Ovary (tissue), 9 donors: ENCODE results near the gene EPAS1. TPM values are rescaled to one million over a fixed set of nuclear protein-coding genes. Genes with fewer than 3 reads are reported as not detected.

Source experiments
- DNase-seq, 5 donors: peaks; one replicate each; pipeline ENCODE4 v3.0.0-alpha.2; 2019 to 2020
- H3K27ac ChIP-seq, 2 donors: fragments of 200-600 bp; one replicate each; pipeline versions ENCODE4 v1.5.1 to v1.8.0; 2019 to 2022
- H3K27me3 ChIP-seq: fragments of 200-600 bp; one replicate; pipeline ENCODE4 v1.8.0; 2022
- H3K36me3 ChIP-seq: fragments of 200-600 bp; sonication (generic); one replicate; pipeline ENCODE4 v1.5.1; 2019
- H3K4me1 ChIP-seq: one replicate; pipeline ENCODE4 v1.8.1; 2013; ENCODE audit warnings: mild to moderate bottlenecking, moderate library complexity; ENCODE audit not compliant: insufficient read depth
- H3K4me3 ChIP-seq: fragments of 200-600 bp; sonication (generic); one replicate; pipeline ENCODE4 v1.5.1; 2017
- H3K9me3 ChIP-seq, 2 donors: fragments of 200-600 bp in 1 of 2; sonication (generic) in 1 of 2; one replicate each; pipeline versions ENCODE4 v1.5.1 to v1.8.1; 2013 to 2019; ENCODE audit warnings: mild to moderate bottlenecking in 1 of 2, moderate library complexity in 1 of 2
- EP300 ChIP-seq: sonication (generic); formaldehyde crosslinking; IDR thresholded peaks from one replicate; pipeline ENCODE4 v1.6.1; 2017; ENCODE audit warnings: antibody characterized with exemption
- POLR2A ChIP-seq: fragments of 450-650 bp; IDR thresholded peaks from one replicate; pipeline ENCODE4 v1.6.1; 2017; ENCODE audit warnings: antibody characterized with exemption, mild to moderate bottlenecking, moderate library complexity
- WGBS, 3 donors: extraction: QIAGEN DNeasy Blood & Tissue Kit in 1 of 3; methylation state at CpG; one replicate each; pipeline versions ENCODE4 v1.1.5 to v1.1.7; 2013 to 2017; 5-methylcytosine and 5-hydroxymethylcytosine counted together
- intact Hi-C, 4 donors: fragments of 100-400 bp; cut with DNase I; formaldehyde crosslinking; loops; one replicate each; pipeline versions ENCODE4 v1.11.0 to v1.15.1; 2022 to 2023
- polyA plus RNA-seq, 2 donors: library from polyadenylated mRNA; stranded (reverse); fragments of 200-250 nt in 1 of 2; fragments of 350-450 nt in 1 of 2; fragmentation: Illumina TruSeq in 1 of 2; extraction: RNeasy Lipid Tissue Mini Kit (QIAGEN cat#74804) in 1 of 2; gene quantifications; one replicate each; pipeline ENCODE4 v1.2.3, GENCODE V29; 2013 to 2014
- total RNA-seq, 7 donors: library from RNA; depleted of rRNA in 2 of 7; stranded (reverse); fragments of >200 nt in 2 of 7; fragmentation: NEBNext Ultra II Directional in 3 of 7; extraction: Animal tissue kit (Norgen Biotek cat#: 25700) in 3 of 7; gene quantifications; one replicate each; pipeline versions ENCODE4 v1.1.0 to v1.2.4, GENCODE V29; 2016 to 2023
- TF ChIP-seq, protein P1 (sequence below), 3 donors: fragments of 450-650 bp in 2 of 3; fragments of 200-600 bp in 1 of 3; IDR thresholded peaks; one replicate each; pipeline versions ENCODE4 v1.5.1 to v1.8.0; 2016 to 2022; ENCODE audit warnings: antibody characterized with exemption in 3 of 3, mild to moderate bottlenecking in 1 of 3
- donor health status: DM: no; HTN: no; CAD: no; lungs with moderate emphysema.
- donor health status: DM: no; HTN: no; CAD: no.
- donor health status: Bipolar disorder and iron deficiency.
- donor health status: DM: yes; HTN: yes; CAD: no.
- donor health status: DM: no; HTN: no; CAD: no.
- donor health status: DM: yes; HTN: yes; CAD: no.

The EPAS1 gene
- total and polyA plus RNA-seq, 9 donors, result 63.1 to 258 (median 82.7) TPM

DNA sequence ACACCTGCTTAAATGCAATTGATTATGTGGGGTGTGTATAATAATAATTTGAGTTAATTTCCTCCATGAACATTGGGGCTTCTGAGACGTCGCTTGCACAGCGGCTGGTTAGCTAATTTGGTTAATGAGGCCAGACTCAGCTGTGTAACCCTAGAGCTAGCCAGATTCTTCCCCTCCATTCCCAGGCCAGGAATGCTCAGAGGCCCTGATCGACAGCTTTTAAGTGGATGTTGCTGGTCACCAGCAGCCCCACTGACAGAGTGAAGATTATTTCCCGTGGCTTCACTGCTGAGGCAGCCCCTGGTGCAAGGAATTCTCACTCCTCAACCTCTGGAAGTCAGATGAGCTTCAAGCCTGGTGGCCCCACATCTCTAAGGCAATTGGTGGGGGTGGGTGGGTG lies 12.4 kb upstream of the EPAS1 start:
- no peak for DNase-seq

DNA sequence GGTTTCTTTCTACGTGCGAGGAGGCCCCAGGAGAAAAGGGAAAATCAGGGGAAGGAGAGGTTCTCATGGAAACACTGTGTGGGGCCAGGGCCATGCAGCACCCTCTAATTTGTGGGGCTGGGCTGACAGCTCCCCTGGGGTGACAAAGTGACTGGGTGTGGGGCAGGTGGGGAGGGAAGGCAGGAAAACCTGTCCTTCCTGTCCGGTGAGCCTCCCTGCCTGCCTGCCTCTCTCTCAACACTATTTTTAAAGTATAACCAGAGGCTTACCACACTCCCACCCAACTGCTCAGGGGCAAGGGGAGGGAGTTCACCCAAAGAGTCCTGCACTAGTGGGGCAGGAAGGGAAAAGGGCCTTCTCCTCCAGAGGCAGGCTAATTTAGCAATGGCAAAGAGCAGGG lies 10.5 kb upstream of the EPAS1 start:
- H3K4me3 ChIP-seq, result no peak overlapping the region
- no peak for DNase-seq
- TF ChIP-seq, protein P1, sequence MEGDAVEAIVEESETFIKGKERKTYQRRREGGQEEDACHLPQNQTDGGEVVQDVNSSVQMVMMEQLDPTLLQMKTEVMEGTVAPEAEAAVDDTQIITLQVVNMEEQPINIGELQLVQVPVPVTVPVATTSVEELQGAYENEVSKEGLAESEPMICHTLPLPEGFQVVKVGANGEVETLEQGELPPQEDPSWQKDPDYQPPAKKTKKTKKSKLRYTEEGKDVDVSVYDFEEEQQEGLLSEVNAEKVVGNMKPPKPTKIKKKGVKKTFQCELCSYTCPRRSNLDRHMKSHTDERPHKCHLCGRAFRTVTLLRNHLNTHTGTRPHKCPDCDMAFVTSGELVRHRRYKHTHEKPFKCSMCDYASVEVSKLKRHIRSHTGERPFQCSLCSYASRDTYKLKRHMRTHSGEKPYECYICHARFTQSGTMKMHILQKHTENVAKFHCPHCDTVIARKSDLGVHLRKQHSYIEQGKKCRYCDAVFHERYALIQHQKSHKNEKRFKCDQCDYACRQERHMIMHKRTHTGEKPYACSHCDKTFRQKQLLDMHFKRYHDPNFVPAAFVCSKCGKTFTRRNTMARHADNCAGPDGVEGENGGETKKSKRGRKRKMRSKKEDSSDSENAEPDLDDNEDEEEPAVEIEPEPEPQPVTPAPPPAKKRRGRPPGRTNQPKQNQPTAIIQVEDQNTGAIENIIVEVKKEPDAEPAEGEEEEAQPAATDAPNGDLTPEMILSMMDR (IDR thresholded peaks at IDR 0.05), result no peak
- TF ChIP-seq POLR2A, result no peak
- TF ChIP-seq EP300, result no peak
- WGBS, 3 donors, result 93 to 98% (median 95%) methylated on average over 3 of the region's 3 CpGs
- H3K4me1 ChIP-seq, result no peaks in the 10 kb centered on the region
- no peaks in the 10 kb centered on the region for H3K9me3 ChIP-seq
- intact Hi-C loops, result no loop called here
- no peaks in the 10 kb centered on the region for H3K36me3 ChIP-seq
- no peak overlapping the region for H3K27ac ChIP-seq
- H3K27me3 ChIP-seq, result no peaks in the 10 kb centered on the region

More for the DNA sequence above, 12.4 kb upstream of the EPAS1 start:
- intact Hi-C loops, result no loop called here
- Histone ChIP-seq H3K4me3 (no peak overlapping the region), H3K4me1 (no peaks in the 10 kb centered on the region), H3K27ac (no peak overlapping the region), H3K27me3 (no peaks in the 10 kb centered on the region), H3K9me3 (no peaks in the 10 kb centered on the region), H3K36me3 (no peaks in the 10 kb centered on the region)
- 75 to 83% (median 75%) methylated on average over 5 of the region's 5 CpGs for WGBS, 3 donors
- TF ChIP-seq POLR2A, result no peak
- no peak for TF ChIP-seq EP300
- TF ChIP-seq, protein P1 (IDR thresholded peaks at IDR 0.05), result no peak

DNA sequence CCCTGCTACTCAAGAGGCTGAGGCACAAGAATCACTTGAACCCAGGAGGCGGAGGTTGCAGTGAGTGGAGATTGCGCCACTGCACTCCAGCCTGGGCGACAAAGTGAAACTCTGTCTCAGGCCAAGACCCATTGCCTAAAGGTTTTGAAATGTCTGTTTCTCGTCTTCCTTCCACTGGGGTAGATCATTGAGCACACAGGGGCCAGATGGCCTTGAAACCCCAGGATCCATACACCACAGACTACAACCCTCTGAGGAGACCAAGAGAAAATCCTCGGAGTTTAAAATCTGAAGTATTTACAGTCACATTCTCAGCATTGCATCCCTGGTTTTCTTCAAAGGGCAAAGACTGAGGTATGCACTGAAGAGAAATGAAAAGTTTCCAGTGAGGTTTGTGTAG lies 7.1 kb upstream of the EPAS1 start:
- DNase-seq, result no peak
- Histone ChIP-seq H3K4me3 (no peak overlapping the region), H3K27me3 (no peaks in the 10 kb centered on the region), H3K36me3 (no peaks in the 10 kb centered on the region), H3K9me3 (no peaks in the 10 kb centered on the region), H3K4me1 (no peaks in the 10 kb centered on the region), H3K27ac (no peak overlapping the region)
- TF ChIP-seq EP300, result no peak
- TF ChIP-seq, protein P1 (IDR thresholded peaks at IDR 0.05), result no peak
- intact Hi-C loops, result loop anchor here in 1 of 4 donors (10.0 kb wide), 1 partner anchor 225 kb away; no protein-coding TSS in a partner anchor
- WGBS, 3 donors, result 88 to 91% (median 91%) methylated on average over 5 of the region's 5 CpGs

DNA sequence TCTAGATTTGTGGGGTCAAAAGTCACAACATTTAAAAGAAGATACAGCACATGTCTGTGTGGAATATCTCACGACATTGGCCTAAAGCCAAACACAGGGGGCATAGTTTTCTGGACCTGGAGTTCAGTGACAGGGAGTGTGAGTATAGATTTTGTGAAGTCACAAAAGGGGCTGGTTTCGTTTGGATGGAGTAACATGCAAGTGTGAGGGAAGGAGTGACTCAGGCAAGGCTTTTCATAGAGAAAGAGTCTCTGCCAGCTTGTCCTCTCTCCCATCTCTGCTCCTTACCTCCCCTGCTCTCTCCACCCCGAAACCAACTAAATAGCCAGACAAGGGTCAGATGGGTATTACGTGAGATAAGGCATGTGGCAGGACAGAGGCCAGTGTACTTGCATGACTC lies 3.7 kb upstream of the EPAS1 start:
- Histone ChIP-seq H3K4me3 (no peak overlapping the region), H3K36me3 (no peaks in the 10 kb centered on the region), H3K27me3 (no peaks in the 10 kb centered on the region), H3K9me3 (no peaks in the 10 kb centered on the region), H3K27ac (no peak overlapping the region), H3K4me1 (peaks cover 4% of the 10 kb centered on the region)
- TF ChIP-seq POLR2A (no peak), EP300 (no peak)
- TF ChIP-seq, protein P1 (IDR thresholded peaks at IDR 0.05), result no peak
- intact Hi-C loops, result loop anchor here in 1 of 4 donors (10.0 kb wide), 1 partner anchor 229 kb away; no protein-coding TSS in a partner anchor
- 71 to 84% (median 72%) methylated on average over 4 of the region's 4 CpGs for WGBS, 3 donors
- no peak for DNase-seq
